ENCODE results near the gene SLC26A1. TPM values are rescaled to one million over a fixed set of nuclear protein-coding genes. Genes with fewer than 3 reads are reported as not detected.

SLC26A1 gene
- total RNA-seq, 2 experiments from 2014 or later = not detected

DNA sequence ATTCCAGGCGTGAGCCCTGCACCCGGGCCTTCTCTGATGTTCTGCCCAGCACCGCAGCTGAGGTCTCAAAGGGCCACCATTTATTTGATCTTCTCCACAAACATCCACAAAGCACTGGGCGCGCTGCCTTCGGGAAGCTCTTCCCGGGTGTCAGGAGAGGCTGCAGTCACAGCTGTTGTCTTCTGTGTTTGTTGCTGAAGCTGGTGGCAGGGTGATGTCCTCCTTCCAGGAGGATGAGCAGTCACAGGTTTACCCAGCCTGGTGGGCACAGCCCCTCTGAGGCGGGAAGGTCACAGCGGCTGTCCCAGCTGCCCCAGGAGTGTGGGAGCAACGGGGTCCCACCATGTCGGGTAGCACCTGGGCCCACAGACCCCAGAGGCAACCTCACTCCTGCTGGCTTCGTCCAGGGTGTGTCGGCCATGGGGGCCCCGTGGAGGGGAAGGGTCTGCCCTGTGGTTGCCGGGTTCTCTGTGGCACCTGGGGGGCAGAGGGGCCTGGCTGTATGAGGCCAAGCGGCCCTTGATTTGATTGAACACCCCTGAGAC lies 45.8 kb upstream of the SLC26A1 start:
- Mint-ChIP-seq H3K27ac (no peak overlapping the region), H3K4me1 (ENCODE audit: low read depth) (no peaks in the 10 kb centered on the region), H3K27me3 (peaks cover 5% of the 10 kb centered on the region), H3K36me3 (ENCODE audit: low read depth) (no peaks in the 10 kb centered on the region), H3K4me3 (no peak overlapping the region), H3K9me3 (no peaks in the 10 kb centered on the region)
- no peak overlapping the region for H3K4me3 ChIP-seq (ENCODE audit: low read length)
- no peak overlapping the region for H3K27ac ChIP-seq (ENCODE audit: low read depth in 1 of 2, low read length in 2 of 2)
- TF ChIP-seq, protein P1, sequence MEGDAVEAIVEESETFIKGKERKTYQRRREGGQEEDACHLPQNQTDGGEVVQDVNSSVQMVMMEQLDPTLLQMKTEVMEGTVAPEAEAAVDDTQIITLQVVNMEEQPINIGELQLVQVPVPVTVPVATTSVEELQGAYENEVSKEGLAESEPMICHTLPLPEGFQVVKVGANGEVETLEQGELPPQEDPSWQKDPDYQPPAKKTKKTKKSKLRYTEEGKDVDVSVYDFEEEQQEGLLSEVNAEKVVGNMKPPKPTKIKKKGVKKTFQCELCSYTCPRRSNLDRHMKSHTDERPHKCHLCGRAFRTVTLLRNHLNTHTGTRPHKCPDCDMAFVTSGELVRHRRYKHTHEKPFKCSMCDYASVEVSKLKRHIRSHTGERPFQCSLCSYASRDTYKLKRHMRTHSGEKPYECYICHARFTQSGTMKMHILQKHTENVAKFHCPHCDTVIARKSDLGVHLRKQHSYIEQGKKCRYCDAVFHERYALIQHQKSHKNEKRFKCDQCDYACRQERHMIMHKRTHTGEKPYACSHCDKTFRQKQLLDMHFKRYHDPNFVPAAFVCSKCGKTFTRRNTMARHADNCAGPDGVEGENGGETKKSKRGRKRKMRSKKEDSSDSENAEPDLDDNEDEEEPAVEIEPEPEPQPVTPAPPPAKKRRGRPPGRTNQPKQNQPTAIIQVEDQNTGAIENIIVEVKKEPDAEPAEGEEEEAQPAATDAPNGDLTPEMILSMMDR (IDR thresholded peaks at IDR 0.05) = no peak
- POLR2A ChIA-PET = no interaction called here
- DNase-seq (no peak), ATAC-seq (ENCODE audit: poor library complexity) (no peak)
- no peaks in the 10 kb centered on the region for H3K4me1 ChIP-seq (ENCODE audit: insufficient read depth, low read length)
- intact Hi-C loops (cut with DNase I, micrococcal nuclease) = no loop called here
- H3K36me3 ChIP-seq (ENCODE audit: insufficient read depth, low read length) = no peaks in the 10 kb centered on the region
- H3K9me3 ChIP-seq (ENCODE audit: control insufficient read depth in 1 of 2, insufficient read depth in 1 of 2, low read length in 2 of 2) = no peaks in the 10 kb centered on the region
- CTCF ChIA-PET = no interaction called here
- H3K27me3 ChIP-seq (ENCODE audit: control insufficient read depth in 1 of 2, insufficient read depth in 2 of 2, low read length in 2 of 2) = peaks cover 2 to 6% of the 10 kb centered on the region in 2 experiments

DNA sequence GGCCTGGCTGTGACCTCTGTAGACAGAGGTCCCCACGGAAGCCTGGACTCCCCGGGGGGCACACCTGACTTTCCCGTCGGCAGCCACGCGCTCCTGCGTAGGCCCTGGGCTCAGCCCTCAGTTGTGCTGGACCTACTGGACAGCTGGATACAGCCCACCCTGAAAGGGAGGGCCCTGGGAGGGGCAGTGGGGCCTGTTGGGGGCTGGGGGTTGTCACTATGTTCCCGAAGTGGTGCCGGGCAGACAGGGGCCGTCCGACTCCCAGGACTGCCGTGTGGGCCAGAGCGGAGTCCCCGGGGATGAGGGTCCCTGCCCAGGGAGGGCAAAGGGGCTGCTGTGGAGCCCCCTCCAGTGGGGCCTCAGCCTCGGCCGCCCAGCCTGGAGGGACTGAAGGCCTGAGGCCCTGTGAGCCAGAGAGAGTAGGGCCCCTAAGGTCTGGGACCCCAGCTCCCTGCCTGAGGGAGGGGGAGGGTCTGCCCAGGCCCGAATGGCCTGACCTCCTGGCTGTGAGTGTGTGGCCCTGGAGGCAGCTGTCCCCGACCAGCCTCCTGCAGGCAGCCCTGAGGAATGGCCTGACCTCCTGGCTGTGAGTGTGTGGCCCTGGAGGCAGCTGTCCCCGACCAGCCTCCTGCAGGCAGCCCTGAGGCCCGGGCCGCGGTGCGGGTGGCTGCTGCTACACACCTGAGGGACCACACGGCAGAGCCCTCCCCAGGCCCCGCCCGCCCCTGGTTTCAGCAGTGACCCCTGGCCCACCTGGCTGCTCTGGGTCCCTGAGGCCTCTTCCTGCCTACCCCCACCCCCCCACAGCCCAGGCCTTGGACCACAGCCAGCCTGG lies 44.0 kb upstream of the SLC26A1 start:
- ChIA-PET CTCF (no interaction called here), POLR2A (no interaction called here)

DNA sequence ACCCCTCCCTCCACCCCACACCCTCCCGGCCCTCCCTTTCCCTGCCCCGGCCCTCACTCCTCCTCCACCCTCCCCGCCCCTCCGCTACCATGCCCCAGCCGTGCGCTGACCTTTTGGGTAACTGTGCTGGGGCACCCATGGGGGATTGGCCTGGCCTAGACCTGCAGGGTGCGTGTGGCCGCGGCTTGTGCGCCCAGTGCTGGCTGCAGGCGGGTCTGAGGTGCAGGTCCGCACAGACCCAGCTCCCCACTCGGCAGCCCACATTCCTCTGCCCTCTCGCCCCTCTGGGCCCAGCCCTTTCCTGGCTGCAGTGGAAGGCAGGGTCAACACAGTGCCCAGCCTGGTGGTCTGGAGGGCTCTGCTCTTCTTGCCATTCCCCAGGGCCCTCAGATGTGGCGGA lies 42.9 kb upstream of the SLC26A1 start:
- Histone ChIP-seq H3K9me3 (ENCODE audit: control insufficient read depth in 1 of 2, insufficient read depth in 1 of 2, low read length in 2 of 2) (peaks cover 0 to 7% of the 10 kb centered on the region in 2 experiments), H3K27me3 (ENCODE audit: control insufficient read depth in 1 of 2, insufficient read depth in 2 of 2, low read length in 2 of 2) (peaks cover 4% of the 10 kb centered on the region in 2 experiments), H3K27ac (ENCODE audit: low read depth in 1 of 2, low read length in 2 of 2) (no peak overlapping the region), H3K4me3 (ENCODE audit: low read length) (no peak overlapping the region), H3K36me3 (ENCODE audit: insufficient read depth, low read length) (no peaks in the 10 kb centered on the region), H3K4me1 (ENCODE audit: insufficient read depth, low read length) (no peaks in the 10 kb centered on the region)
- no peak overlapping the region for H3K4me3 Mint-ChIP-seq
- H3K36me3 Mint-ChIP-seq (ENCODE audit: low read depth) = no peaks in the 10 kb centered on the region
- H3K27ac Mint-ChIP-seq = no peak overlapping the region
- no peaks in the 10 kb centered on the region for H3K4me1 Mint-ChIP-seq (ENCODE audit: low read depth)
- no peaks in the 10 kb centered on the region for H3K9me3 Mint-ChIP-seq
- ATAC-seq (ENCODE audit: poor library complexity) (no peak), DNase-seq (no peak)
- CTCF ChIA-PET = no interaction called here
- POLR2A ChIA-PET = no interaction called here
- intact Hi-C loops (cut with DNase I, micrococcal nuclease) = no loop called here
- TF ChIP-seq, protein P1 (IDR thresholded peaks at IDR 0.05) = no peak
- H3K27me3 Mint-ChIP-seq = no peaks in the 10 kb centered on the region

More for the DNA sequence above, 44.0 kb upstream of the SLC26A1 start:
- H3K4me1 ChIP-seq (ENCODE audit: insufficient read depth, low read length) = no peaks in the 10 kb centered on the region
- peaks cover 0 to 7% of the 10 kb centered on the region in 2 experiments for H3K9me3 ChIP-seq (ENCODE audit: control insufficient read depth in 1 of 2, insufficient read depth in 1 of 2, low read length in 2 of 2)
- no peaks in the 10 kb centered on the region for H3K27me3 Mint-ChIP-seq
- no peak overlapping the region for H3K4me3 Mint-ChIP-seq
- TF ChIP-seq, protein P1 (IDR thresholded peaks at IDR 0.05) = no peak
- intact Hi-C loops (cut with DNase I, micrococcal nuclease) = no loop called here
- no peaks in the 10 kb centered on the region for H3K4me1 Mint-ChIP-seq (ENCODE audit: low read depth)
- peaks cover 3 to 4% of the 10 kb centered on the region in 2 experiments for H3K27me3 ChIP-seq (ENCODE audit: control insufficient read depth in 1 of 2, insufficient read depth in 2 of 2, low read length in 2 of 2)
- no peak overlapping the region for H3K27ac ChIP-seq (ENCODE audit: low read depth in 1 of 2, low read length in 2 of 2)
- no peaks in the 10 kb centered on the region for H3K9me3 Mint-ChIP-seq
- no peaks in the 10 kb centered on the region for H3K36me3 ChIP-seq (ENCODE audit: insufficient read depth, low read length)
- H3K4me3 ChIP-seq (ENCODE audit: low read length) = no peak overlapping the region
- no peak overlapping the region for H3K27ac Mint-ChIP-seq
- no peak for ATAC-seq (ENCODE audit: poor library complexity)
- DNase-seq = no peak
- H3K36me3 Mint-ChIP-seq (ENCODE audit: low read depth) = no peaks in the 10 kb centered on the region

Measured in CD4-positive, alpha-beta T cell (primary cell).